Measurements from ENCODE around the gene EXOC3L2. TPM values are rescaled to one million over a fixed set of nuclear protein-coding genes. Genes with fewer than 3 reads are reported as not detected.

Gene EXOC3L2
- total RNA-seq, 1 experiment from 2014 or later = 0.61 TPM

DNA sequence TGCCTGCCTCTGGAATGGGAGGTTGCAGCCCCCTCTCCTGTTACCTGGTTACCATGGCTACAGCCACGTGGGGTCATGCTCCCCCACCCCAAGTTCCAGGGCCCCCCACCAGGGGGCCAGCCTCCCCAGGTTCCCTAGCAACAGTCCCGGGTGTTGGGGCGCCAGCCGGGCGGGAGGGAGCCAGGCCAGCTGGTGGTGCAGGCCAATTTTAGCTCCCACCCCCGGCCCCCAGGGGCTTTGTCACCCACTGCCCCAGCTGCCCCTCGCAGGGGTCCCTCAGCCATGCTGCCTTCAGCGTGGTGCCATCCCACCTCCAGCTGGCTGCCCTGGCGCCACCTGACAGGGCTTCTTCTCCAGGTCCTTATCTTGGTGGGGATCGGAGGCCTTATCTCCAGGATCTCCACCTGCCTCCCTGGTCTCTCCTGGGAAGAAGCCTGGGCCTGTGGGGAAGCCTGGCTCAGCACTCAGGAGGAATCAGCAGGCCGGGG lies 8.9 kb upstream of the EXOC3L2 start:
- peak overlapping the region in 1 of 2 experiments; percentile 61; a peak in 1 of 5 replicates for H3K4me3 Mint-ChIP-seq
- H3K79me1 ChIP-seq (ENCODE audit: insufficient read depth, low read depth, low read length, poor library complexity, severe bottlenecking) = peaks cover 7% of the 10 kb centered on the region
- H3T11ph ChIP-seq (ENCODE audit: low read length) = no peak overlapping the region
- H3K4me1 ChIP-seq (ENCODE audit: insufficient read depth, low read length) = no peaks in the 10 kb centered on the region
- no peak overlapping the region for H3K4ac ChIP-seq (ENCODE audit: low read depth, low read length)
- H3K18ac ChIP-seq (ENCODE audit: insufficient read length, low read depth, low read length) = no peak overlapping the region
- no peak overlapping the region; the same call in 1 of the 2 replicates for H3K14ac ChIP-seq (ENCODE audit: insufficient read depth, low read length)
- H2BK20ac ChIP-seq (ENCODE audit: low read depth, low read length, poor library complexity, severe bottlenecking) = no peak overlapping the region
- H3K23ac ChIP-seq (ENCODE audit: insufficient read length, low read depth, low read length) = no peak overlapping the region
- peaks cover 12% of the 10 kb centered on the region for H3K23me2 ChIP-seq (ENCODE audit: insufficient read length, low read depth, low read length, poor library complexity, severe bottlenecking)
- H3K56ac ChIP-seq (ENCODE audit: insufficient read length, low read depth, low read length) = no peak overlapping the region
- no peak overlapping the region for H3K4me2 ChIP-seq (ENCODE audit: insufficient read depth, insufficient read length, low read length)
- no CpG with 5 or more reads among the region's 11 CpGs for WGBS (ENCODE audit: extremely low coverage, insufficient read length, low lambda C conversion rate)
- peaks cover 3 to 7% (median 5%) of the 10 kb centered on the region in 3 experiments; a peak in 3 of 7 replicates for H3K36me3 Mint-ChIP-seq (ENCODE audit: insufficient read depth in 1 of 3, low read depth in 3 of 3)
- H2BK12ac ChIP-seq (ENCODE audit: insufficient read length, low read depth, low read length) = no peak overlapping the region
- H4K91ac ChIP-seq (ENCODE audit: insufficient read length, low read depth, low read length) = no peak overlapping the region
- peaks cover 2% of the 10 kb centered on the region; the same call in 1 of the 2 replicates for H3K27me3 ChIP-seq (ENCODE audit: insufficient read depth, low read length)
- no peak overlapping the region for H2AK5ac ChIP-seq (ENCODE audit: insufficient read length, low read length)
- H4K8ac ChIP-seq (replicated peaks; ENCODE audit: insufficient read length, low read depth, low read length) = no peak overlapping the region
- no peak overlapping the region for H3K9ac ChIP-seq (ENCODE audit: extremely low read depth, insufficient read length, low read length)
- H3K27ac ChIP-seq (ENCODE audit: insufficient read length, low read depth, low read length) = no peak overlapping the region
- H4K5ac ChIP-seq (ENCODE audit: insufficient read length, low read depth, low read length) = no peak overlapping the region
- H3K9me3 ChIP-seq (ENCODE audit: control insufficient read depth, low read depth, low read length) = no peaks in the 10 kb centered on the region
- no peaks in the 10 kb centered on the region for H4K20me1 ChIP-seq (ENCODE audit: control insufficient read depth, insufficient read depth, insufficient read length)
- no peak overlapping the region for H3K27ac Mint-ChIP-seq
- no peak overlapping the region for H2BK15ac ChIP-seq (ENCODE audit: low read depth, low read length)
- DNase-seq = no peak
- peaks cover 17% of the 10 kb centered on the region for H3K27me3 Mint-ChIP-seq (ENCODE audit: low read depth)
- TF ChIP-seq, protein P1, sequence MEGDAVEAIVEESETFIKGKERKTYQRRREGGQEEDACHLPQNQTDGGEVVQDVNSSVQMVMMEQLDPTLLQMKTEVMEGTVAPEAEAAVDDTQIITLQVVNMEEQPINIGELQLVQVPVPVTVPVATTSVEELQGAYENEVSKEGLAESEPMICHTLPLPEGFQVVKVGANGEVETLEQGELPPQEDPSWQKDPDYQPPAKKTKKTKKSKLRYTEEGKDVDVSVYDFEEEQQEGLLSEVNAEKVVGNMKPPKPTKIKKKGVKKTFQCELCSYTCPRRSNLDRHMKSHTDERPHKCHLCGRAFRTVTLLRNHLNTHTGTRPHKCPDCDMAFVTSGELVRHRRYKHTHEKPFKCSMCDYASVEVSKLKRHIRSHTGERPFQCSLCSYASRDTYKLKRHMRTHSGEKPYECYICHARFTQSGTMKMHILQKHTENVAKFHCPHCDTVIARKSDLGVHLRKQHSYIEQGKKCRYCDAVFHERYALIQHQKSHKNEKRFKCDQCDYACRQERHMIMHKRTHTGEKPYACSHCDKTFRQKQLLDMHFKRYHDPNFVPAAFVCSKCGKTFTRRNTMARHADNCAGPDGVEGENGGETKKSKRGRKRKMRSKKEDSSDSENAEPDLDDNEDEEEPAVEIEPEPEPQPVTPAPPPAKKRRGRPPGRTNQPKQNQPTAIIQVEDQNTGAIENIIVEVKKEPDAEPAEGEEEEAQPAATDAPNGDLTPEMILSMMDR (conservative IDR thresholded peaks at IDR 0.05) = peak; percentile 43
- H2BK5ac ChIP-seq (ENCODE audit: insufficient read length, low read length) = no peak overlapping the region
- peaks cover 16 to 23% of the 10 kb centered on the region in 2 experiments for H3K4me1 Mint-ChIP-seq
- no peaks in the 10 kb centered on the region; a peak in 2 of 5 replicates for H3K9me3 Mint-ChIP-seq
- no peak overlapping the region for H2AFZ ChIP-seq (ENCODE audit: low read length)
- H2BK120ac ChIP-seq (ENCODE audit: low read depth, low read length, poor library complexity, severe bottlenecking) = no peak overlapping the region
- H3K79me2 ChIP-seq (ENCODE audit: insufficient read depth, low read length) = no peaks in the 10 kb centered on the region

Data from H9 (cell line).